SK-N-DZ (cell line): ENCODE measurements around the gene MAP3K4.
"Not testable (repeated sequence)": the region's sequence is repeated elsewhere in the genome, so short reads cannot be mapped to it uniquely, and the experiment has no call there.

Experiments
- DNase-seq: peaks from one replicate; pipeline ENCODE4 v3.0.0-alpha.2; 2015; ENCODE audit warnings: low spot score

Gene MAP3K4

DNA sequence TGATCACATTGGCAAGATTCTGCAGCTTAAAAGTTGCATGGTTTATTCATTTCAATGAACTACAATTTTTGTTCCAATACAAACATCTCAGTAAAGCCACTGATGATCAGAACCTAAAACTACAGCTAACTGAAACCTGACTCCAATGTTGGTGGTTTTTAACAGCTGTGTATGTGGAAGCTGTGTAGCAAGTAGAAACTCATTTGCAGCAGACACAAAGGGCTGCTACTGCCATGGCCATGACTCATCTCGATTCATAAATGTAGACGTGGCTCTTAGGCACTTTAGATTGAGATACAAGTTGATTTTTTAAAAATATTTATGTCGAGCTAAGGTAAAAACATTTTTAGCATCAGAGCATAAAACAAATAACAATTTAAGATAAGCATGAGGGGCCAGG is 19.5 kb upstream of the MAP3K4 start:
- DNase-seq: no peak

DNA sequence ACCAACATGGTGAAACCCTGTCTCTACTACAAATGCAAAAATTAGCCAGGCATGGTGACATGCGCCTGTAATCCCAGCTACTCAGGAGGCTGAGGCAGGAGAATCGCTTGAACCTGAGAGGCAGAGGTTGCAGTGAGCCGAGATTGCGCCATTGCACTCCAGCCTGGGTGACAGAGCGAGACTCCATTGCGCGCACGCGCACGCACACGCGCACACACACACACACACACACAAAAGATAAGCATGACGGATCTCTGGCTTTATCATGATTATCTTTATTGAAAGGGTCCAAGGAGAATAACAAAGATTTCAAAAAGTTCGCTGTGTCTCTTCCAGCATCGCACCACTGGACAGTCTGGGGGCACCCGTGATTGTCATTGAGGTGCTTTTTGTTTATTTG is 19.0 kb upstream of the MAP3K4 start:
- DNase-seq: not testable (repeated sequence)

DNA sequence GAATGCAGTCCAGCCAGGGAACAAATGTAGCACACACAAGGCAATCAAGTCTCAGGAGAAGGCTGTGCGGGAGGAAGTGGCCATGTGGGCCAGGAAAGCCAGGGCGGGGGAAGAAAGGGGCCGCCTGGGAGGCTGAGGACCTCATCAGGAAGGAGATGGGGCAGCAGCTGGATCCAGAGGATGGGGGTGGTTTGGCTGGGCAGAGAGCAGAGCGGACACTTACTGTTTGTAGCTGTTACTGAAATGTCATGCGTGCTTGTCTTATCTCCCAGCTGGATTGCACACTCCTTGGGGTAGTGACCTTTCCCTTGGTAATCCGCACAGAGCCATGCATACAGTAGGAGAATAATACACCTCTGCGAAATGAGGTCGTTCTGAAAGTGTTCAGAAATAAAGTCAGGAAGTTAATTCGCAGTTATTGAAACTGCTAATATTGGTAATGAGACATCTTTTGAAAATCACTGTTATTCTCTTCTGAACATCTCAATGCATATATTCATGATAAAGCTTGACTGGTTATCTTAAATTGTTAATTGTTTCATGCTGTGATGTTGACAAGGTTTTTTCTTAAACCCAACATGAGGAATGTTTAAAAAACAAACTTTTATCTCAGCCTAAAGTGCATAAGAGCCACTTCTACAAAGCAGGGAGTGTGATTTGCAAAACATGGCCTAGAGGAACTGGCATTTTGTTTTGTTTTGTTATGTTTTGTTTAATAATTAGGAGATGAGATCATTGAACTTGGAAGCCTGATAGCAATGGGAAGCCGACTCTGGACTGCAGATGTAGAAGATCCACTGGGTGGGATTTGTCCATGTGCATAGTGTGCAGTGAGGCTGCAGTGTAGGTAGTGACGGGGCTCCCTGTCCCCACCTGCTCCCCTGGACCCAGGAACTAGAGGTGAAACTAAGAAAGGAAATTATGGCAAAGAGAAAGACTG is 18.0 kb upstream of the MAP3K4 start:
- DNase-seq: no peak

DNA sequence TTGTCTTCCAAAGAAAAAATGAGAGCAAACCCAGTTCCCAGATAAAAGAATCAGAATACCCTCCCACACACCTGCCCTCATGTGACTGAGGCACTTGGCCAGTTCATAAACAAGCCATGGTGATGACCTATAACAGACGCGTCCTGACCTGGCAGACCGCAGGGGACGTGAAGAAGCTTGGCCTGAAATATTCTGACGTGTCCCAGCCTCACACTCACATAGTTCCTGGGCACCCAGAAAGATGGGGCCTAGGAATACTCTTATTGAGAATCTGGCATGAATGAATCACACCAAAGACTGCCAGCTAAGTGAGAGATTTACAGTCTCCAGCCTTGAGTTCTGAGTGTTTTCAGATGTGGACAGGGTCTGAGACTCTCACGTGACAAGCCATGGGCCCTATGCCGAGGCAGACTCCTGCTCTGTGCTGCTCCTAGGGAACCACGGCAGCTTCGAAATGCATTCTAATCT is 17.2 kb upstream of the MAP3K4 start:
- peak; percentile 42 for DNase-seq

DNA sequence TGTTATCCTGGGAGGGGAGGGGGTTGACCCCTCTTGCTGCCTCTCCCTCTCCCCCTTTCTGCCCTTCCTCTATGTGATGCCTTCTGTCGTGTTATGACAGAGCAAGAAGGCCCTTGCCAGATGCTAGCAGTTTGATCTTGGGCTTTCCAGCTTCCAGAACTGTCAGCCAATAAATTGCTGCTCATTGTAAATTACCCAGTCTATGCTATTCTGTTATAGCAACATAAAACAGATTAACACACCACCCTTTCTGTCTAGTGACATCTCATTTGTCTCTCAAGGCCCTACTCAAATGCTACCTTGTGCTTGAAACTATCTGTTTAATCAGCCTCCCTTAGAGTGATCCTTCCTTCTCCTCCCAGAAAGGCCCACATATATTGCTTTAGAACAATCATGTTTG is 16.4 kb upstream of the MAP3K4 start:
- no peak for DNase-seq

DNA sequence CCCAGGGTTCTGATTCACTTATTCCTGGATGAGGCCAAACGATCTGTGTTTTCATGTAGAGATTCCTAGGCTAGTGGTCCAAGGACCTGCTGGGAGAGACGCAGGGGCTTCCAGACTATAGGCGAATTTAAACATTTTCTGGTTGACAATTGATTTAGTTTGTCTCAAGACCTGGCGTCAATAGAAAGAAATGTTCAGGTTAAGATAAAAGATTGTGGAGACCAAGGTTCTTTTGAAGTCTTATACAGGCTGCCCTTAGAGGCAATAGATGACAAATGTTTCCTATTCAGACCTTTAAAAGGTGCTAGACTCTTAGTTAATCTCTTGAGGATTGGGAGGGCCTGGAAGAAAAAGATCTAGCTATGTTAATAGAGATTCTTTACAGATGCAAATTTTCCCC is 15.6 kb upstream of the MAP3K4 start:
- not testable (repeated sequence) for DNase-seq

DNA sequence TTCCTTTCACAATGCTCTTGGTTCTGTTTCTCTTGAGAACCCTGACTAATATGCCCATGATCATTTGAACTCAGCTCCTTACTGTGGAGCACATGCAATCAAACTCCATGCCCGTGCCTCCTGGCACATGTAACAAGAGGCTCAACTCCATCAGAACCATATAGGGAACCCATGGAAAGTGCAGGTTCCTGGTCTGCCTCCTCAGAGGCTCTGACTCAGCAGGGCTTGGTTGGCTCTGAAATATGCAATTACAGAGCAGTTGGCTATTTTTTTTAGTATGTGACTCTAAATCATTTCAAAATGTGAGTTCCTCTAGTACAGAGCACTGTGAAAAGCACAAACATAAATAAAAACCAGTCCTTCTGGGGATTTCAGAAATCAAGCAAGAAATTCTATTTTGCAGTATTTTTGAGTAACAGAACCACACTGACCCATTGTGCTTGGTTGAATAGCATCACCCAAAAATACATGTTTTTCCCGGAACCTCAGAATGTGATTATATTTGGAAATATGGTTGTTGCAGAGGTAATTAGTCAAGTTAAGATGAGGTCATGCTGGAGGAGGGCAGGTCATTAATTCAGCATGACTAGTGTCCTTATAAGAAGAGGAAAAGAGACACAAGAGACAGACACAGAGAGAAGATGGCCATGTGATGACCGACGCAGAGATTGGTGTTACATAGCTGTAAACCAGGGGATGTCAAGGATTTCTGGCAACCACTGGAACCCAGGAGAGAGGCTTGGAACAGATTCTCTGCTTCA is 13.2 kb upstream of the MAP3K4 start:
- DNase-seq: no peak

DNA sequence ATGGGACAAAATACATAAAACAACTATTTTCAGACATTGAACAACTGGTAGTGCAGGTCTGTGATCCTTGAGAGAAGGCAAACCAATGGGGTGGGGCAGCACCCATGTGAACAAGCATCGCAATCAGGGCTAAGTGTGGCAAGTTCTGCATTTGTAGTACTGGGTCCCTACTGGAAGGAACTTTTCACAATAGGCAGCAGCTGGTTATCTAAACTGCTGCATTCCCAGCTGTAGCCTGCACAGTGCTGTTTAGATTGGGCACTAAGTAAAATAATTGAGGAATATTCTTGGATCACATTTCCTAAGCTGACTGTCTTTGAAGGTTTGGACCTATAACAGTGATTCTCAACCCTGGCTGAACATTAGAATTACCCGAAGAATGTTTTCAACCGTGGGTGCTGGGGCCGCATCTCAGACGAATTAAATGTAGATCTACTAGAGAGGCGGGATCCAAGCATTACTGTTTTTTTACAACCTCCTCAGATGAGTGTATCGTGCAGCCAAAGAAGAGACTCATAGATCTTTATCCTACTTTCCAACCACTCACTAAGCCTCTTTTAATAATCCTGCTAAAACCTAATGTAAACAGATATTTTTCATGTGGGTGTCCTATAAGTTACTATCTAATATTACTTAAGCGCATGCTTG is 12.4 kb upstream of the MAP3K4 start:
- DNase-seq: no peak

DNA sequence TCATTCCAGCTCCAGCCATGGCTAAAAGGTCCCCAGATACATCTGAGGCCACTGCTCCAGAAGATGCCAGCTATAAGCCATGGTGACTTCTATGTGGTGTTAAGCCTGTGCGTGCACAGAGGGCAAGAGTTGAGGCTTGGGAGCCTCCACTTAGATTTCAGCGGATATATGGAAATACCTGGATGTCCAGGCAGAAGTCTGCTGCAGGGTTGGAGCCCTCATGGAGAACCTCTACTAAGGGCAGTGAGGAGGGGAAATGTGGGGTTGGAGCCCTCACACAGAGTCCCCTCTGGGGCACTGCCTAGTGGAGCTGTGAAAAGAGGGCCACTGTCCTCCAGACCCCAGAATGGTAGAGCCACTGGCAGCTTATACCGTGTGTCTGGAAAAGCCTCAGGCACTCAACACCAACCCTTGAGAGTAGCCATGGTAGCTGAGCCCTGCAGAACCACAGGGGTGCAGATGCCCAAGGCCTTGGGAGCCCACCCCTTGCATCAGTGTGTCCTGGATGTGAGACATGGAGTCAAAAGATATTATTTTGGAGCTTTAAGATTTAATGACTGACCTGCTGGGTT is 8.1 kb upstream of the MAP3K4 start:
- DNase-seq: not testable (repeated sequence)

DNA sequence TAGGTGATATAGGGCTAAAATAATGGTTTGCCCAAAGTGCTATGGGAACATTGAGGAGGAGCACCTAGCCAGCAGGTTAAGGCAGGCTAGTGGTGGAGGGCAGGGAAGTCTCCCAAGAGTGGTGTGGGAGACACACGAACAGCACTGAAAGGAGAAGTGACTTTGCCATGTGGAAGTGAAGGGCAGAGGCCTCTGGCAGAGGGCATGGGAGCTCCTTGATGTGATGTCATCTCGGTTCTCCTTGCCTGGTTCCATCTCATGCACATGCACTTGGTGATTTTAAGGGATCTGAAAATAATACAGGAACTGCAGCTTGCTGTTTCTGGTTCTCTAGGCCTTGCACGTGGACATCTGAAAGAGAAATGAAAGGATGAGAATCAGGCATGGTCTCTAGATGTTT is 4.7 kb upstream of the MAP3K4 start:
- DNase-seq: no peak

DNA sequence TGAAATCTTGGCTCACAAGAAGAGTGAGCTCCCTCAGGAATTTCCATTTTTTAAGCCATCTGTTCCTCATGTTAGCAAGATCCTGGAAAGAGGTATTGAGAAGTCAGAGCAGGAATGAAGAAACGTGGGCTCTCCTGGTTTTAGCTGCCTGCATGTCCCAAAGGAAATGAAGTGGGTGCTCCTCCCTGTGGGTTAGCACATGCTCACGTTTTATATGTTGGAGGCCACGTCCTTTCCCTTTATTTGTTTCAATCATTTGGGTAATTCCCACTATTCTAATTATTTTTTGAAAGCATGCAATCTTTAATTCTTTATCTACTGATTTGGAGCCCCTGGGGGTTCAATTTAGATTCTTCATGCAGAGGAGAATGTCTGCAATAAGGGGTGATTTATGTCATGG is 4.3 kb upstream of the MAP3K4 start:
- DNase-seq: no peak

DNA sequence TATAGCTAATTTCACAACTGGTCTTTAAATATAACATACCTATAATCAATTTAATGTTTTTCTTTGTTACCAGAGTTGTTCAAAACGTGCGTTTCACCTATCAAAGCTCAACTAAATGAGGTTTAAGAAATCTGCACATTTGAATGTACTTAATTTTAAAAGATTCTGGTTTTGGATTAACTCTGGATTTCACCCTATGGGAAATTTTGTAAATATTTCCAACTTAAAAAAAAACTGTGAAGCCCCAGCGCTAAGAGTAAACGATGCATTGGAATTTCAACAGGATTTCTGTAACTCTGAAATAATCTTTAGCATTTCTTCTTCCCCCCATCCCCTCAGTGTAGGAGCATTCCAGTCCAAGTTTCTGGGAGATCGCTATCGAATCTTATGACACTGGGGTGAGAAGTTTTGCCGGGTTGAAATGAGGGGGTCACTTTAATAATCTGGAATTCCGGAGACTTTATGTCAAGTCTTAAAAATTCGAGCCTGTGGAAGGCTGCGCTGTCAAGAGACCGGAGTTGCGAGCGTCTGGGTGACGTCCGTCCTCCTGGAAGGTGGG is 643 bp upstream of the MAP3K4 start:
- DNase-seq: no peak

DNA sequence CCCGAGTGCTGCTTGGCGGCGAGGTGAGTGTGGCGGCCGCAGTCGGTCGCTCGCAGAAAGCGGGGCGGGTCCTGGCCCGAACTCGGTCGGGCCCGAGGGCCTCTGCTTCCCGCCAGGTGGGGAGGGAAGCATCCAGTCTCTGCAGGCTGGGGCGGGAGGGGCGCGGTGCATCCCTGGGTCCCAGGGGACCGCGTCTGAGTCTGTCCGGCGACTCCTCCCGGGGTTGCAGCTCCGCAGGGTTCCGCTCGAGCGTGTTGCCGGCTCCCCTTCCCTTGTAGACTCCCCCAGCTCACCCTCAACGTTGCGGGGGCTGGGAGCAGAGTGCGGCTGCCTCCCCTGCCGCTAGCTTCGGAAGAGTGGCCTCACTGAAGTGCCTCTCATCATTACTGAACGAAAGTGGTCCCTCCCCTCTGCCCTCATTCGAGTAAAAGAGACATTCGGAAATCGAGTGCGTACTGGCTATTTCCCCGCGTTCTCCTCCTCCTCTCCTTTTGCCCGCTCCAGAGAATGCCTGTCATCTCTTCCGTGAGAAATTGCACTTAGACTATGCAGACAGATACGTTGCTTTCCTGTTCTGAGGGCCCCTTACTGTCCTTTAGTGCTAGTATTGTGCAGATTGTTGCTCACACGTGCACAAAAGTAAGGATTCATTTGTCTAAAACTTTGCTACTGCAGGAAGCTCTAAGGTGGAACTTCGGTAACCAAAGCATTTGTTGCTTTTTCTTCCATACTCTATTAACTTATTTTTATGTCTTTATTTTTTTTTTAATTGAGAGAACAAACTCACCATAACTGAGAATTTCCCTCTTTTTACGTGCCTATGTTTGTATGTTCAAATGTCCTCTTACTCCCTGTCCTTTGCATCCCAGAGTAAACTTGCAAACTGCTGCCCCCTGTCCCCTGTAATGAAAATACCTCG is 751 bp downstream of the MAP3K4 start:
- DNase-seq: peak; percentile 75

DNA sequence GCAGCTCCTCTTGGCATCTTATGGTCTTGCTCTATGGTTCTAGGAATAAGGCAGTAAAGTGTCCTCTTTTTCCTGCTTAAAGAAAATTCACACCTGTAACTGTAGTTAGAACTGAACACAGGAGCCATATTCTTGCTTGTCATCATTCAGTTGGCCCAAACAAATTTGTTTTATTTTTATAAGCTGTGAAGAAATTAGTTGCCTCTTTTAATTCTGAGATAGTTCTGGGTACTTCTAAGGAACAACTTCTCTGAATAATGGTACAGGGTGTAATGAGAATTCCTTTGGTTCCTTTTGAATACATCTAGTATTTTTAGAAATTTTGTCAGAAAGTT is 1.4 kb downstream of the MAP3K4 start:
- no peak for DNase-seq

DNA sequence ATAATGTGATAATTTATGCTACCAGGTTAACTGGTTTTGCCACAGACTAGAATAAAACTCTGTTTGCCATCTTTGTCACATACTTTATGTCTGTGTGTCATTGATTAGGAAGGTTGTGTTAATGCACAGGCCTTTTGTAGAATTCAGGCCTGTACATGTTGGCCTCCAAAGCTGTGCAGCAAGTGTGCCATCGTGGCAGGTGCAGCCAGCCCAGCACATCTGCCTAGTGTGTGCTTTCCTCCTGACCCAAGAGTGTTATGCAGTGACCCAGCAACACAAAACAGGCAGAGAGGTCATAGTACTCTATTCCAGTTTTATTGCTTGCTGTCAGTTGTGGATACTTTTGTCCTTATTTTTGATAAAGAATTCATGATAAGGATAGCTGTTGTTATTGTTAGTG is 3.7 kb downstream of the MAP3K4 start:
- no peak for DNase-seq

DNA sequence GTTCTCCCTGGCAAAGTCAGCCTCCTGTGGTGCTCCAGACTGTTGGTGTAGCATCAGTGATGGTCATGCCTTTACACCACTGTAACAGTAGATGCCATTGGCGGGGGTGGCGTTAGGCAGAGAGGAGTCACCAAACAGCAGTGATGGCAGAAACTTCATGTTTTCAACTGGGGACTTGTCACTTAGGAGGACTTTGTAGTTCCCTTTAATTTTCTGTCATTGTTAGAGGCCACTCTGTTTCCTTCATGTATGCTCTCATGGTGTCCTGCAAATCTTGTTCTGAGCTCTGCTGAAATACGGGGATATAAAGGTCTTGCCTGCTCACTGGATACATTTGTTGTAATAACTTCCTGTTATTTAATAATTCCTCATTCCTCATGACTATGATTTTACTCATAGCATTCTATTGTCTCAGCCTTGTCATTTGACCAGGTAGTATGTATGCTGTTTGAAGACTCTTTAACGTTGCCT is 4.6 kb downstream of the MAP3K4 start:
- no peak for DNase-seq

DNA sequence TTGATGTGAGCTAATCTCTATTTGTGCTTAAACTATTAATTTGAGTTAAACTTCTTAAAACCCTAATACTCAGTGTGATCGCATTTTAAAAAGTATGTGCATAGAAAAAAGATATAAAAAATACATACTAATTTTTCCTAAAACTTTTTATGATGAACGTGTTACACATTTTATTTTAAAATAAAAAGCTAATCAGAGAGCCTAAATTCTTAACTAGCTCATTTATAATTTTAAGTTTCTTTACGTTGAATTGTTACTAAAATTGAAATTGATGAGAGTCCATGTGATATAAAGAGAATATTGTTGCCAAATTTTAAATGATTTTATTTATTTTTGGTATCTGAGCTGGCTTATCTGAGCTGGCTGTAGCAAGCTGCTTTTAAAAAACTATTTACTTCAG is 6.6 kb downstream of the MAP3K4 start:
- DNase-seq: no peak

DNA sequence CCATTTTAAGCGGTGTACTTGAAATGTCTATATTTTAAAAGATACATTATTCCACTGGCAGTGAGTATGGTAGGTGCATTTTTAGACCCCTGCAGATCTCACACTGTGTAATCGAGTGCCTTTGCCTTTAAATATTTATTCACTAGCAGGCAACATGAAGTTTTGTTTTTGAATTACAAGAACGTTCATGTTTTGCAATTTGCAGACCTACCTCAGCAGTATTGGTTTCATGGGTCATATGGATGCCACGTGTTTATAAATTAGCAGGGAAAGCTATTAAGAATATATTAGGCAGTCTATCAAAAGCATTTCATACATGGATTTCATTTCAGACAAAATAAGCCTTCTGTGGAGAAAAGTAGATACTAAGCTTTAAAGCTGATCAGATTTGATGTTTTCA is 7.2 kb downstream of the MAP3K4 start:
- DNase-seq: no peak

DNA sequence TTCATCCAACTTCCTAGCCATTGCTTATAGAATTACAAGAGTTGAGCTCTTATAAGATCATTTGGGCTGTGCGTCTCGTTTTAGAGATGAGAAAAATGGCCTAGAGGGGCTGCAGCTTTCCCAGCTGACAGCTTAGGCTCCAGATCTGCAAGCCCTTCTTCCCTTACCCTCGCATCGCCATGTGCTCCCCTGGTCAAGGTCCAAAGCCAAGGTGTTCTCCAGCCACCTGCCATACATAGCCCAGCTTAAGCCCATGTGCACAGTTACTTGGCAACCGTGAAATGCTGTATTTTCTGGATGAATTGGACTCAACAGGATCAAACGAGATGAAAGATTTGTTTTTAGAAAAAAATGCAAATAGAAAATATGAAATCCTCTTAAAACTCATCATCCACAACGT is 7.9 kb downstream of the MAP3K4 start:
- DNase-seq: no peak

DNA sequence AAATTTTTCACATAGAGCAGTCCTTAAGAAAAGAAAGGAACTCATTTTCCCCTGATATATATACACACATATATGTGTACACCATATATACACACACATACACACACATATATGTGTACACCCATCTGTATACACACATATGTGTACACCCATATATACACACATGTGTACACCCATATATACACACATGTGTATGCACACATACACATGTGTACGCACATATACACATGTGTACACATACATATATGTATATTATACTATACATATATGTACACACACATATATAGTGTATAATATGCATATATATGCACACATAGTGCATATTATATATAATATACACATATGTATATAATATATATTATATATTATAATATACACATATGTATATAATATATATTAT is 9.1 kb downstream of the MAP3K4 start:
- DNase-seq: no peak

DNA sequence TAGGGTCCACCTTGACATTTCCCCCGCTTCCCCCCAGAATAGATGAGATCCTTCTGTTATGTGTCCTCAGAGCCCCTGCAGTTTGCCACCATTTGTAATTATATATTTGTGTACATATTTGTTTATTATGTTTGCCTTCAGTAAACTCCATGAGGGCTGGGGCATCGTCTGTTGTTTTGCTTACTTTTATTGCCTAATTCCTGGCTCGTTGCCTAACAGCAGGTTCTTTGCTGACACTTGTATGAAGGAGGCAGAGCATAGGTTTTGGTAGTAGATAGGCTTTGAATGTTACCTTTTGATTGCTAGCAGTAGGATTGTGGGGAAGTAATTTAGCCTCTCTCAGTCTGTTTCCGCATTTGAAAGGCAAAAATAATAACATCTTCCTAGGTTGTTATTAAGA is 9.9 kb downstream of the MAP3K4 start:
- DNase-seq: no peak
